DOHH2 (cell line): ENCODE data around the gene ZIC2.

Experiments
- H3F3A ChIP-seq: fragments of 200-600 bp; sonication (generic), shearing (Covaris generic); 2 replicates; pipeline ENCODE4 v1.6.0; 2016; ENCODE audit warnings: antibody characterized with exemption, mild to moderate bottlenecking; ENCODE audit not compliant: control insufficient read depth, insufficient read depth
- H3K27ac ChIP-seq: fragments of 200-600 bp; sonication (generic); 2 replicates; pipeline ENCODE4 v1.5.1; 2014; ENCODE audit warnings: low read depth, mild to moderate bottlenecking, low read length, moderate library complexity
- H3K27me3 ChIP-seq: fragments of 200-600 bp; sonication (generic); 2 replicates; pipeline ENCODE4 v1.6.1; 2014; ENCODE audit warnings: mild to moderate bottlenecking, low read length, mixed read lengths; ENCODE audit not compliant: control insufficient read depth
- H3K36me3 ChIP-seq: fragments of 200-600 bp; sonication (generic); 2 replicates; pipeline ENCODE4 v1.6.1; 2014; ENCODE audit warnings: mild to moderate bottlenecking, low read length, moderate library complexity, mixed read lengths; ENCODE audit not compliant: control insufficient read depth
- H3K4me1 ChIP-seq: fragments of 200-600 bp; sonication (generic); 2 replicates; pipeline ENCODE4 v1.6.1; 2014; ENCODE audit warnings: mild to moderate bottlenecking, low read length, mixed read lengths; ENCODE audit not compliant: control insufficient read depth
- H3K4me2 ChIP-seq: fragments of 200-600 bp; sonication (generic); 2 replicates; pipeline ENCODE4 v1.6.0; 2014; ENCODE audit warnings: mild to moderate bottlenecking, low read length, moderate library complexity
- H3K4me3 ChIP-seq: fragments of 200-600 bp; sonication (generic); 2 replicates; pipeline ENCODE4 v1.5.1; 2014; ENCODE audit warnings: mild to moderate bottlenecking, low read length, mixed read lengths
- H3K79me2 ChIP-seq: fragments of 200-600 bp; sonication (generic); 2 replicates; pipeline ENCODE4 v1.6.1; 2014; ENCODE audit warnings: mild to moderate bottlenecking, low read length, mixed read lengths; ENCODE audit not compliant: control insufficient read depth
- H3K9me2 ChIP-seq: fragments of 200-600 bp; sonication (generic); replicated peaks from 2 replicates; pipeline ENCODE4 v1.6.1; 2014; ENCODE audit warnings: mild to moderate bottlenecking, low read length, mixed read lengths; ENCODE audit not compliant: control insufficient read depth
- H3K9me3 ChIP-seq: fragments of 200-600 bp; sonication (generic); 2 replicates; pipeline ENCODE4 v1.6.1; 2014; ENCODE audit warnings: antibody characterized with exemption, low read length, mixed read lengths; ENCODE audit not compliant: control insufficient read depth, insufficient read depth
- H4K20me1 ChIP-seq: fragments of 200-600 bp; sonication (generic); 2 replicates; pipeline ENCODE4 v1.6.0; 2014; ENCODE audit warnings: low read depth, mild to moderate bottlenecking, antibody characterized with exemption, low read length, moderate library complexity; ENCODE audit not compliant: control insufficient read depth, insufficient read depth
- EZH2phosphoT487 ChIP-seq: fragments of 200-600 bp; sonication (generic); IDR thresholded peaks from 2 replicates; pipeline ENCODE4 v1.6.1; 2017; ENCODE audit warnings: borderline replicate concordance, mild to moderate bottlenecking, antibody characterized with exemption, low read length, moderate library complexity, mixed read lengths
- TF ChIP-seq, protein P1 (sequence below): fragments of 200-600 bp; sonication (generic); IDR thresholded peaks from one replicate; pipeline ENCODE4 v1.5.1; 2014; ENCODE audit warnings: antibody characterized with exemption, mild to moderate bottlenecking, low read depth, low read length; ENCODE audit not compliant: poor library complexity, severe bottlenecking

The ZIC2 gene

GRCh38 chr13:99959540-99960230, 21.9 kb upstream of the ZIC2 start:
- H3K4me3 ChIP-seq, result no peak overlapping the region
- H3K9me3 ChIP-seq, result no peaks in the 10 kb centered on the region
- H3K4me1 ChIP-seq, result no peaks in the 10 kb centered on the region
- H3K4me2 ChIP-seq, result no peak overlapping the region
- H3K79me2 ChIP-seq, result no peaks in the 10 kb centered on the region
- no peak overlapping the region for H3K27ac ChIP-seq
- no peaks in the 10 kb centered on the region for H4K20me1 ChIP-seq
- no peaks in the 10 kb centered on the region for H3K36me3 ChIP-seq
- TF ChIP-seq, protein P1, sequence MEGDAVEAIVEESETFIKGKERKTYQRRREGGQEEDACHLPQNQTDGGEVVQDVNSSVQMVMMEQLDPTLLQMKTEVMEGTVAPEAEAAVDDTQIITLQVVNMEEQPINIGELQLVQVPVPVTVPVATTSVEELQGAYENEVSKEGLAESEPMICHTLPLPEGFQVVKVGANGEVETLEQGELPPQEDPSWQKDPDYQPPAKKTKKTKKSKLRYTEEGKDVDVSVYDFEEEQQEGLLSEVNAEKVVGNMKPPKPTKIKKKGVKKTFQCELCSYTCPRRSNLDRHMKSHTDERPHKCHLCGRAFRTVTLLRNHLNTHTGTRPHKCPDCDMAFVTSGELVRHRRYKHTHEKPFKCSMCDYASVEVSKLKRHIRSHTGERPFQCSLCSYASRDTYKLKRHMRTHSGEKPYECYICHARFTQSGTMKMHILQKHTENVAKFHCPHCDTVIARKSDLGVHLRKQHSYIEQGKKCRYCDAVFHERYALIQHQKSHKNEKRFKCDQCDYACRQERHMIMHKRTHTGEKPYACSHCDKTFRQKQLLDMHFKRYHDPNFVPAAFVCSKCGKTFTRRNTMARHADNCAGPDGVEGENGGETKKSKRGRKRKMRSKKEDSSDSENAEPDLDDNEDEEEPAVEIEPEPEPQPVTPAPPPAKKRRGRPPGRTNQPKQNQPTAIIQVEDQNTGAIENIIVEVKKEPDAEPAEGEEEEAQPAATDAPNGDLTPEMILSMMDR, result no peak
- no peaks in the 10 kb centered on the region for H3F3A ChIP-seq
- H3K9me2 ChIP-seq, result no peaks in the 10 kb centered on the region
- peaks cover 7% of the 10 kb centered on the region for H3K27me3 ChIP-seq

GRCh38 chr13:99960663-99961311, 20.8 kb upstream of the ZIC2 start:
- no peaks in the 10 kb centered on the region for H3K4me1 ChIP-seq
- H3K9me2 ChIP-seq, result no peaks in the 10 kb centered on the region
- H4K20me1 ChIP-seq, result no peaks in the 10 kb centered on the region
- H3K4me2 ChIP-seq, result no peak overlapping the region
- H3K79me2 ChIP-seq, result no peaks in the 10 kb centered on the region
- no peaks in the 10 kb centered on the region for H3K36me3 ChIP-seq
- no peak overlapping the region for H3K4me3 ChIP-seq
- H3K9me3 ChIP-seq, result no peaks in the 10 kb centered on the region
- no peaks in the 10 kb centered on the region for H3F3A ChIP-seq
- peaks cover 7% of the 10 kb centered on the region for H3K27me3 ChIP-seq
- no peak overlapping the region for H3K27ac ChIP-seq
- TF ChIP-seq, protein P1, result no peak
- no peak for TF ChIP-seq EZH2phosphoT487

- Histone ChIP-seq H4K20me1 (no peaks in the 10 kb centered on the region), H3K27me3 (peaks cover 7% of the 10 kb centered on the region), H3K9me2 (no peaks in the 10 kb centered on the region), H3K4me2 (no peak overlapping the region), H3K36me3 (no peaks in the 10 kb centered on the region), H3F3A (no peaks in the 10 kb centered on the region), H3K9me3 (no peaks in the 10 kb centered on the region), H3K27ac (no peak overlapping the region), H3K79me2 (no peaks in the 10 kb centered on the region), H3K4me1 (no peaks in the 10 kb centered on the region), H3K4me3 (no peak overlapping the region)
- no peak for TF ChIP-seq EZH2phosphoT487
- TF ChIP-seq, protein P1, result no peak
Observed at GRCh38 chr13:99961636-99962035, 19.9 kb upstream of the ZIC2 start.
